ENCODE measurements around the gene RNF169. TPM values are rescaled to one million over a fixed set of nuclear protein-coding genes. Genes with fewer than 3 reads are reported as not detected.

RNF169 gene, protein sequence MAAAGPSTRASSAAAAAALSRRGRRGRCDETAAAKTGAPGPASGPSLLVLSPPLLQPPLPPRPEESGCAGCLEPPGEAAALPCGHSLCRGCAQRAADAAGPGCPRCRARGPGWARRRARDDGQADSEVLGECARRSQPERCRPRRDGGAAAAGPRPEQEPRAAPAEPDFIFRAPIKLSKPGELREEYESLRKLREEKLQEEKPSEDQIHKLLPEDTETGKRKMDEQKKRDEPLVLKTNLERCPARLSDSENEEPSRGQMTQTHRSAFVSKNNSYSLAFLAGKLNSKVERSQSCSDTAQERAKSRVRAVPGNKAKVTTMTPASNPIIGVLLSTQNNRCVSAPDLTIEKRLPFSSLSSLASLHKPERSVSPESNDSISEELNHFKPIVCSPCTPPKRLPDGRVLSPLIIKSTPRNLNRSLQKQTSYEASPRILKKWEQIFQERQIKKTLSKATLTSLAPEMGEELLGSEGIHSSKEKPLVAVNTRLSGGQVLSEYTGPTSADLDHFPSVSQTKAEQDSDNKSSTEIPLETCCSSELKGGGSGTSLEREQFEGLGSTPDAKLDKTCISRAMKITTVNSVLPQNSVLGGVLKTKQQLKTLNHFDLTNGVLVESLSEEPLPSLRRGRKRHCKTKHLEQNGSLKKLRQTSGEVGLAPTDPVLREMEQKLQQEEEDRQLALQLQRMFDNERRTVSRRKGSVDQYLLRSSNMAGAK
- 10 to 100 TPM in 1 of 2 donors, 1 to 10 TPM in 1; 8.5 to 11.0 TPM for total RNA-seq
- 1 to 10 TPM in 1 of 2 donors, under 1 TPM in 1; 0.60 to 1.6 TPM for polyA plus RNA-seq

- 3% methylated on average over 47 of the region's 47 CpGs for WGBS
- H3K4me3 ChIP-seq (ENCODE audit: low read depth in 1 of 3, low read length in 3 of 3): peak within 1 kb of the TSS; percentile 63 to 98 (median 81)
- peak within 1 kb of the TSS; percentile 87 to 89 for H3K27ac ChIP-seq (ENCODE audit: low read depth in 1 of 2, low read length in 2 of 2)
- no peaks in the 10 kb centered on the region for H3K27me3 ChIP-seq (ENCODE audit: control insufficient read depth in 4 of 4, insufficient read depth in 4 of 4, low read length in 3 of 4)
- H3K9ac ChIP-seq (ENCODE audit: low read depth in 1 of 2, low read length in 2 of 2): peak within 1 kb of the TSS; percentile 46 to 78
- DNase-seq (ENCODE audit: low spot score): peak; percentile 89
- H3K4me1 ChIP-seq (ENCODE audit: control insufficient read depth in 4 of 4, insufficient read depth in 4 of 4, low read length in 3 of 4): peaks cover 4 to 17% (median 9%) of the 10 kb centered on the region in 4 donors
- H3K9me3 ChIP-seq (ENCODE audit: control insufficient read depth in 4 of 4, low read length in 3 of 4): no peaks in the 10 kb centered on the region
- H3K36me3 ChIP-seq (ENCODE audit: control insufficient read depth in 4 of 4, insufficient read depth in 3 of 4, low read depth in 1 of 4, low read length in 3 of 4): no peaks in the 10 kb centered on the region
- TF ChIP-seq TAF1 (conservative IDR thresholded peaks at IDR 0.05) (peak; percentile 35), FOXA2 (IDR thresholded peaks at IDR 0.05) (no peak), HNF4A (conservative IDR thresholded peaks at IDR 0.05) (peak in 1 of 2 donors; percentile 28), YY1 (IDR thresholded peaks at IDR 0.05) (peak; percentile 98), NR2F2 (IDR thresholded peaks at IDR 0.05) (peak; percentile 14), HNF4G (IDR thresholded peaks at IDR 0.05) (no peak), SP1 (IDR thresholded peaks at IDR 0.05) (peak; percentile 70), JUND (IDR thresholded peaks at IDR 0.05) (peak in 1 of 2 donors; percentile 32), REST (IDR thresholded peaks at IDR 0.05) (peak; percentile 56), RAD21 (IDR thresholded peaks at IDR 0.05) (no peak), FOXA1 (IDR thresholded peaks at IDR 0.05) (no peak)
- TF ChIP-seq, protein P1, sequence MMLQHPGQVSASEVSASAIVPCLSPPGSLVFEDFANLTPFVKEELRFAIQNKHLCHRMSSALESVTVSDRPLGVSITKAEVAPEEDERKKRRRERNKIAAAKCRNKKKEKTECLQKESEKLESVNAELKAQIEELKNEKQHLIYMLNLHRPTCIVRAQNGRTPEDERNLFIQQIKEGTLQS (IDR thresholded peaks at IDR 0.05): no peak
- TF ChIP-seq, protein P2, sequence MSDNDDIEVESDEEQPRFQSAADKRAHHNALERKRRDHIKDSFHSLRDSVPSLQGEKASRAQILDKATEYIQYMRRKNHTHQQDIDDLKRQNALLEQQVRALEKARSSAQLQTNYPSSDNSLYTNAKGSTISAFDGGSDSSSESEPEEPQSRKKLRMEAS (IDR thresholded peaks at IDR 0.05): no peak
- TF ChIP-seq, protein P3, sequence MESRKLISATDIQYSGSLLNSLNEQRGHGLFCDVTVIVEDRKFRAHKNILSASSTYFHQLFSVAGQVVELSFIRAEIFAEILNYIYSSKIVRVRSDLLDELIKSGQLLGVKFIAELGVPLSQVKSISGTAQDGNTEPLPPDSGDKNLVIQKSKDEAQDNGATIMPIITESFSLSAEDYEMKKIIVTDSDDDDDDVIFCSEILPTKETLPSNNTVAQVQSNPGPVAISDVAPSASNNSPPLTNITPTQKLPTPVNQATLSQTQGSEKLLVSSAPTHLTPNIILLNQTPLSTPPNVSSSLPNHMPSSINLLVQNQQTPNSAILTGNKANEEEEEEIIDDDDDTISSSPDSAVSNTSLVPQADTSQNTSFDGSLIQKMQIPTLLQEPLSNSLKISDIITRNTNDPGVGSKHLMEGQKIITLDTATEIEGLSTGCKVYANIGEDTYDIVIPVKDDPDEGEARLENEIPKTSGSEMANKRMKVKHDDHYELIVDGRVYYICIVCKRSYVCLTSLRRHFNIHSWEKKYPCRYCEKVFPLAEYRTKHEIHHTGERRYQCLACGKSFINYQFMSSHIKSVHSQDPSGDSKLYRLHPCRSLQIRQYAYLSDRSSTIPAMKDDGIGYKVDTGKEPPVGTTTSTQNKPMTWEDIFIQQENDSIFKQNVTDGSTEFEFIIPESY (IDR thresholded peaks at IDR 0.05): no peak
- TF ChIP-seq, protein P4, sequence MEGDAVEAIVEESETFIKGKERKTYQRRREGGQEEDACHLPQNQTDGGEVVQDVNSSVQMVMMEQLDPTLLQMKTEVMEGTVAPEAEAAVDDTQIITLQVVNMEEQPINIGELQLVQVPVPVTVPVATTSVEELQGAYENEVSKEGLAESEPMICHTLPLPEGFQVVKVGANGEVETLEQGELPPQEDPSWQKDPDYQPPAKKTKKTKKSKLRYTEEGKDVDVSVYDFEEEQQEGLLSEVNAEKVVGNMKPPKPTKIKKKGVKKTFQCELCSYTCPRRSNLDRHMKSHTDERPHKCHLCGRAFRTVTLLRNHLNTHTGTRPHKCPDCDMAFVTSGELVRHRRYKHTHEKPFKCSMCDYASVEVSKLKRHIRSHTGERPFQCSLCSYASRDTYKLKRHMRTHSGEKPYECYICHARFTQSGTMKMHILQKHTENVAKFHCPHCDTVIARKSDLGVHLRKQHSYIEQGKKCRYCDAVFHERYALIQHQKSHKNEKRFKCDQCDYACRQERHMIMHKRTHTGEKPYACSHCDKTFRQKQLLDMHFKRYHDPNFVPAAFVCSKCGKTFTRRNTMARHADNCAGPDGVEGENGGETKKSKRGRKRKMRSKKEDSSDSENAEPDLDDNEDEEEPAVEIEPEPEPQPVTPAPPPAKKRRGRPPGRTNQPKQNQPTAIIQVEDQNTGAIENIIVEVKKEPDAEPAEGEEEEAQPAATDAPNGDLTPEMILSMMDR (IDR thresholded peaks at IDR 0.05; ENCODE audit: low read depth, low read length, missing input control): no peak
These were observed at the start of gene RNF169 for GRCh38 chr11:74748211-74749126. RNF169 (plus strand) TSS chr11:74748849; CDS start chr11:74748881, 32 bp downstream.

All from liver (tissue), 9 donors.